Trophoblast cell (in vitro differentiated cells and primary cell): ENCODE measurements around the gene HDAC3.

Source experiments
- DNase-seq, 2 donors: peaks; one replicate each; pipeline ENCODE4 v3.0.0-alpha.2; 2016
- H2AFZ ChIP-seq: 2 replicates; pipeline ENCODE4 v1.6.1; 2013; ENCODE audit warnings: low read length, moderate library complexity, mild to moderate bottlenecking; ENCODE audit not compliant: insufficient read depth, poor library complexity
- H2AK5ac ChIP-seq: 2 replicates; pipeline ENCODE4 v1.6.1; 2013; ENCODE audit warnings: mild to moderate bottlenecking, low read length
- H2BK120ac ChIP-seq: 2 replicates; pipeline ENCODE4 v1.6.1; 2013; ENCODE audit warnings: low read length, mild to moderate bottlenecking, moderate library complexity; ENCODE audit not compliant: insufficient read depth, poor library complexity
- H2BK12ac ChIP-seq: 2 replicates; pipeline ENCODE4 v1.6.1; 2013; ENCODE audit warnings: mild to moderate bottlenecking, low read length, moderate library complexity
- H2BK5ac ChIP-seq: 2 replicates; pipeline ENCODE4 v1.6.1; 2013; ENCODE audit warnings: low read length, low read depth, moderate library complexity, mild to moderate bottlenecking; ENCODE audit not compliant: poor library complexity
- H3K14ac ChIP-seq: 2 replicates; pipeline ENCODE4 v1.6.1; 2013; ENCODE audit warnings: mild to moderate bottlenecking, low read length
- H3K18ac ChIP-seq: 2 replicates; pipeline ENCODE4 v1.6.1; 2013; ENCODE audit warnings: mild to moderate bottlenecking, low read length
- H3K23ac ChIP-seq: 2 replicates; pipeline ENCODE4 v1.6.1; 2013; ENCODE audit warnings: low read length
- H3K27ac ChIP-seq: 2 replicates; pipeline ENCODE4 v1.5.1; 2013; ENCODE audit warnings: low read depth, mild to moderate bottlenecking, inconsistent platforms, low read length, moderate library complexity
- H3K27me3 ChIP-seq: 2 replicates; pipeline ENCODE4 v1.6.1; 2013; ENCODE audit warnings: inconsistent platforms, mild to moderate bottlenecking, low read length, moderate library complexity; ENCODE audit not compliant: insufficient read depth
- H3K36me3 ChIP-seq, 2 experiments: 1 replicate in 1 of 2; 2 replicates in 1 of 2; pipeline ENCODE4 v1.6.1; 2013; ENCODE audit warnings: low read length in 2 of 2, mild to moderate bottlenecking in 2 of 2, moderate library complexity in 1 of 2; ENCODE audit not compliant: insufficient read depth in 2 of 2, control insufficient read depth in 1 of 2
- H3K4ac ChIP-seq: 2 replicates; pipeline ENCODE4 v1.6.1; 2013; ENCODE audit warnings: low read depth, mild to moderate bottlenecking, low read length, moderate library complexity
- H3K4me1 ChIP-seq, 2 experiments: 1 replicate in 1 of 2; 2 replicates in 1 of 2; pipeline ENCODE4 v1.6.1; 2013; ENCODE audit warnings: low read length in 2 of 2, mild to moderate bottlenecking in 2 of 2, moderate library complexity in 1 of 2; ENCODE audit not compliant: insufficient read depth in 2 of 2, control insufficient read depth in 1 of 2
- H3K4me2 ChIP-seq: 2 replicates; pipeline ENCODE4 v1.6.1; 2013; ENCODE audit warnings: inconsistent platforms, mild to moderate bottlenecking, low read length, moderate library complexity
- H3K4me3 ChIP-seq: 2 replicates; pipeline ENCODE4 v1.5.1; 2013; ENCODE audit warnings: mild to moderate bottlenecking, low read depth, low read length, inconsistent platforms
- H3K79me1 ChIP-seq: one replicate; pipeline ENCODE4 v1.6.1; 2013; ENCODE audit warnings: low read length
- H3K79me2 ChIP-seq: 2 replicates; pipeline ENCODE4 v1.6.1; 2013; ENCODE audit warnings: low read length, mild to moderate bottlenecking; ENCODE audit not compliant: control insufficient read depth, insufficient read depth, poor library complexity
- H3K9ac ChIP-seq: 2 replicates; pipeline ENCODE4 v1.6.1; 2013; ENCODE audit warnings: mild to moderate bottlenecking, low read length
- H3K9me3 ChIP-seq: 2 replicates; pipeline ENCODE4 v1.6.1; 2013; ENCODE audit warnings: low read depth, mild to moderate bottlenecking, control low read depth, inconsistent platforms, low read length; ENCODE audit not compliant: insufficient read depth
- H4K12ac ChIP-seq: 2 replicates; pipeline ENCODE4 v1.6.1; 2013; ENCODE audit warnings: low read depth, mild to moderate bottlenecking, low read length, moderate library complexity
- H4K8ac ChIP-seq: 2 replicates; pipeline ENCODE4 v1.6.1; 2013; ENCODE audit warnings: low read depth, mild to moderate bottlenecking, low read length, moderate library complexity
- H4K91ac ChIP-seq: one replicate; pipeline ENCODE4 v1.6.1; 2013; ENCODE audit warnings: low read depth, mild to moderate bottlenecking, low read length, moderate library complexity
- WGBS: extraction: QIAGEN DNeasy Blood & Tissue Kit; methylation state at CpG from one replicate; pipeline ENCODE4 v1.1.7; 2013; ENCODE audit warnings: missing lambda C conversion rate; ENCODE audit not compliant: insufficient read length, insufficient coverage; ENCODE audit errors: extremely low coverage; 5-methylcytosine and 5-hydroxymethylcytosine counted together

The HDAC3 gene

DNA sequence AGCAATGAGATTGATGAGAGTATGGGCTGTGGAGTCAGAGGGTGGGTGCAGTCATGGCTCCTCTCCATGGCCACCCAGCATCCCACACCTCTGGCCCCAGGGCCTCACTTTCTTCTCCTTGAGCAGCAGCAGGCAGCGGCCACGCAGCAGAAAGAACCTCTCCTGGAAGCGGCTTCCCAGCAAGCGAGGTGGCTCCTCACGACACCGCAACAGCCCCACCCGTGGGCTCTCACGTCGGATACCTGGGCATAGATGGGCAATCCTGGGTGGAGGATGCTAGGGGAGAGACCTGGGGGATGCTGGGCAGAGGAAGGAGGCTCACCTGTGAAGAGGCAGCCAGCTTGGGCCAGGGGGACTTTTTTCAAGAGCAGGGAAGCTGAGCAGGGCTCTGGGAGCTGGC, 19.7 kb upstream of the HDAC3 start:
- H3K79me2 ChIP-seq, result no peaks in the 10 kb centered on the region
- H4K8ac ChIP-seq, result no peak overlapping the region
- no peak overlapping the region for H2AK5ac ChIP-seq
- H3K14ac ChIP-seq, result no peak overlapping the region
- H2BK120ac ChIP-seq, result no peak overlapping the region
- H2AFZ ChIP-seq, result no peak overlapping the region
- H3K27ac ChIP-seq, result no peak overlapping the region
- no peaks in the 10 kb centered on the region for H3K27me3 ChIP-seq
- H2BK5ac ChIP-seq, result no peak overlapping the region
- H3K4me2 ChIP-seq, result no peak overlapping the region
- no peak overlapping the region for H4K12ac ChIP-seq
- H3K4me3 ChIP-seq, result no peak overlapping the region
- no peak overlapping the region for H3K9ac ChIP-seq
- no peak for DNase-seq
- H3K4ac ChIP-seq, result no peak overlapping the region
- no peak overlapping the region for H3K18ac ChIP-seq
- H4K91ac ChIP-seq, result no peak overlapping the region
- H3K9me3 ChIP-seq, result peaks cover 6% of the 10 kb centered on the region
- H3K4me1 ChIP-seq, result peaks cover 3 to 5% of the 10 kb centered on the region in 2 experiments
- H3K36me3 ChIP-seq, result peaks cover 11 to 34% of the 10 kb centered on the region in 2 experiments
- no peak overlapping the region for H3K23ac ChIP-seq
- H3K79me1 ChIP-seq, result no peaks in the 10 kb centered on the region
- no peak overlapping the region for H2BK12ac ChIP-seq
- no CpG with 5 or more reads among the region's 9 CpGs for WGBS

DNA sequence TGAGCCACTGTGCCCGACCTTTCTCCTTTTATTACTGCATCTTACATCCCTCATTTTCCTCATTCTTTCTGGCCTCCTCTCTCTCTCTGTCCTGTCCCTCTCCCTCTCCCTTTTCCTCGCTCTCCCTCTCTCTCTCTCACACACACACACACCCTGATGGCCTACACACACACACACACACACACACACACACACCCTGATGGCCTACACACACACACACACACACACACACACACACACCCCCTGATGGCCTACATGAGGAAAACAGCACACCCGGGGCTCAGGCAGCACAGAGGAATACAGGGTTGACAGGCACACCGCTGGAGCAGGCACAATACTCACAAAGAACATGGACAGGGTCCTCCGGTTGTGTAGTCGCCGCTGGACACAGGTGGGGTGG, 18.4 kb upstream of the HDAC3 start:
- DNase-seq, result no peak
- no CpG with 5 or more reads among the region's 7 CpGs for WGBS
- H2BK12ac ChIP-seq, result no peak overlapping the region

DNA sequence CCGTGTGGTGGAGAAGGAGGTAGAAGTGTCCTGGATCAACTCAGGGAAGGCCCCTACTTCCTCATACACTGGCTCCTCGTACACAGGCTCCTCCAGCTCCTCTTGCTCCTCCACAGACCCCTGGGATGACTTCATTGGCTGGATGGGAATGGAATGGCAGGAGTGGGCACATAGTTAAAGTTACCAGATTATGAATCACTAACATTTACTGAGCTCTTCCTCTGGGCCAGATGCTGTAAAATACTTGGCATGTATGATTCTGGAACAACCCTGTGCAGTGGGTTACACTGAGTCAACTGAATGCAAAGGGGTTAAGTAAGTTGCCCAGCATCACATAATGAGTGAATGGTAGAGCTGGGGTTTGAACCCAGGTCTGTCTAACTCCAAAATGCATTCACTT, 17.6 kb upstream of the HDAC3 start:
- no CpG with 5 or more reads among the region's 2 CpGs for WGBS
- Histone ChIP-seq H3K23ac (no peak overlapping the region), H3K9ac (no peak overlapping the region), H3K14ac (no peak overlapping the region), H4K8ac (no peak overlapping the region), H2AK5ac (no peak overlapping the region), H2BK5ac (no peak overlapping the region), H3K79me2 (peaks cover 2% of the 10 kb centered on the region), H3K9me3 (peaks cover 9% of the 10 kb centered on the region), H2BK120ac (no peak overlapping the region), H2AFZ (no peak overlapping the region), H3K4ac (no peak overlapping the region), H3K79me1 (no peaks in the 10 kb centered on the region), H4K12ac (no peak overlapping the region), H3K4me1 (peaks cover 10% of the 10 kb centered on the region in 2 experiments), H3K18ac (no peak overlapping the region), H2BK12ac (no peak overlapping the region), H3K4me2 (no peak overlapping the region), H3K27ac (no peak overlapping the region), H3K36me3 (peaks cover 11 to 31% of the 10 kb centered on the region in 2 experiments), H3K4me3 (no peak overlapping the region), H4K91ac (no peak overlapping the region), H3K27me3 (no peaks in the 10 kb centered on the region)
- peak; percentile 13 to 47 for DNase-seq

More for the DNA sequence above, 18.4 kb upstream of the HDAC3 start:
- H3K9me3 ChIP-seq, result peaks cover 9% of the 10 kb centered on the region
- H4K91ac ChIP-seq, result no peak overlapping the region
- H3K4me1 ChIP-seq, result peaks cover 10% of the 10 kb centered on the region in 2 experiments
- no peak overlapping the region for H3K4me2 ChIP-seq
- no peaks in the 10 kb centered on the region for H3K27me3 ChIP-seq
- H3K4ac ChIP-seq, result no peak overlapping the region
- no peak overlapping the region for H3K14ac ChIP-seq
- H3K23ac ChIP-seq, result no peak overlapping the region
- no peak overlapping the region for H3K18ac ChIP-seq
- H2AFZ ChIP-seq, result no peak overlapping the region
- no peaks in the 10 kb centered on the region for H3K79me1 ChIP-seq
- no peak overlapping the region for H2AK5ac ChIP-seq
- H3K36me3 ChIP-seq, result peaks cover 11 to 33% of the 10 kb centered on the region in 2 experiments
- no peak overlapping the region for H2BK5ac ChIP-seq
- H3K4me3 ChIP-seq, result no peak overlapping the region
- no peak overlapping the region for H3K9ac ChIP-seq
- H4K12ac ChIP-seq, result no peak overlapping the region
- no peak overlapping the region for H3K27ac ChIP-seq
- H3K79me2 ChIP-seq, result peaks cover 2% of the 10 kb centered on the region
- H2BK120ac ChIP-seq, result no peak overlapping the region
- no peak overlapping the region for H4K8ac ChIP-seq

DNA sequence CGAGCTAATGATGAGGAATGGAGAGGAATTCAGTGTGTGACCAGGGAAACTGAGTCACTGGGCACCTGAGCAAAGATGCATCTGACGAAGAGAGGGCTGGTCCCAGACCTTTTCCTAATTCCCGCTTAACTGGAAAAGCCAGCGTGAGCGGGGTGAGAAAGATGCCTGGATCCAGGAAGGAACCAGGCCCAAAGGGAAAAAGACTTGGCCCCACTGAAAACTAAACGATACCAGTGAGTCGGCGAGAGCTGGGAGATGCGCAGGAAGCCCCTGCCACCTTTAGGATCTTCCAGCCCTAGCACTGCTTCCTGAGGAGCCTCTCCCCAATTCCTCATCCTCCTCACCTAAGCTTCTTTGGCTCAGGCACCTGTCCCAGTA, 15.1 kb upstream of the HDAC3 start:
- peak in 1 of 2 donors; percentile 15 for DNase-seq
- Histone ChIP-seq H2BK5ac (no peak overlapping the region), H3K23ac (no peak overlapping the region), H3K9ac (no peak overlapping the region), H3K36me3 (peaks cover 13 to 24% of the 10 kb centered on the region in 2 experiments), H4K8ac (peak overlapping the region; percentile 21), H2AFZ (no peak overlapping the region), H3K4ac (no peak overlapping the region), H2BK12ac (no peak overlapping the region), H3K4me1 (peaks cover 10% of the 10 kb centered on the region in 2 experiments), H3K27ac (no peak overlapping the region), H3K4me3 (no peak overlapping the region), H2AK5ac (no peak overlapping the region), H3K27me3 (no peaks in the 10 kb centered on the region), H2BK120ac (no peak overlapping the region), H3K79me2 (peaks cover 2% of the 10 kb centered on the region), H4K91ac (no peak overlapping the region), H3K14ac (no peak overlapping the region), H3K4me2 (peak overlapping the region; percentile 86), H4K12ac (no peak overlapping the region), H3K79me1 (no peaks in the 10 kb centered on the region), H3K9me3 (peaks cover 7% of the 10 kb centered on the region), H3K18ac (no peak overlapping the region)
- WGBS, result no CpG with 5 or more reads among the region's 9 CpGs
